GM21619 (cell line): ENCODE measurements around the gene ATRN.
"Not testable (repeated sequence)": the region's sequence is repeated elsewhere in the genome, so short reads cannot be mapped to it uniquely, and the experiment has no call there.

Experiments
- ATAC-seq: cut with Tn5 transposase; IDR thresholded peaks from one replicate; pipeline ENCODE4 v1.9.1; 2021; ENCODE audit not compliant: unreplicated experiment

ATRN gene

GRCh38 chr20:3560578-3560977, 89.8 kb downstream of the ATRN start:
- ATAC-seq = no peak

GRCh38 chr20:3563133-3563532, 92.3 kb downstream of the ATRN start:
- ATAC-seq = no peak

- no peak for ATAC-seq
Observed at GRCh38 chr20:3563548-3564177, 92.8 kb downstream of the ATRN start.

- no peak for ATAC-seq
Observed at GRCh38 chr20:3565851-3566250, 95.0 kb downstream of the ATRN start.

- ATAC-seq = no peak
Observed at GRCh38 chr20:3572151-3572550, 101.3 kb downstream of the ATRN start.

- no peak for ATAC-seq
Observed at GRCh38 chr20:3576363-3576762, 105.5 kb downstream of the ATRN start.

- ATAC-seq = no peak
Observed at GRCh38 chr20:3577366-3577765, 106.5 kb downstream of the ATRN start.

- ATAC-seq = no peak
Observed at GRCh38 chr20:3580412-3580811, 109.6 kb downstream of the ATRN start.

GRCh38 chr20:3583765-3584164, 112.9 kb downstream of the ATRN start:
- no peak for ATAC-seq

GRCh38 chr20:3586093-3586492, 115.3 kb downstream of the ATRN start:
- ATAC-seq = no peak

GRCh38 chr20:3590164-3590563, 119.3 kb downstream of the ATRN start:
- no peak for ATAC-seq

- ATAC-seq = no peak
Observed at GRCh38 chr20:3592931-3593330, 122.1 kb downstream of the ATRN start.

GRCh38 chr20:3595541-3595940, 124.7 kb downstream of the ATRN start:
- ATAC-seq = no peak

- ATAC-seq = no peak
Observed at GRCh38 chr20:3603108-3603507, 132.3 kb downstream of the ATRN start.

- ATAC-seq = not testable (repeated sequence)
Observed at GRCh38 chr20:3605386-3605886, 134.6 kb downstream of the ATRN start.

GRCh38 chr20:3606021-3606420, 135.2 kb downstream of the ATRN start:
- ATAC-seq = no peak

GRCh38 chr20:3611901-3612300, 141.1 kb downstream of the ATRN start:
- ATAC-seq = no peak

- ATAC-seq = no peak
Observed at GRCh38 chr20:3612795-3613572, 142.2 kb downstream of the ATRN start.

GRCh38 chr20:3613821-3614440, 143.1 kb downstream of the ATRN start:
- ATAC-seq = no peak

- no peak for ATAC-seq
Observed at GRCh38 chr20:3614466-3614865, 143.6 kb downstream of the ATRN start.

- not testable (repeated sequence) for ATAC-seq
Observed at GRCh38 chr20:3615171-3615840, 144.5 kb downstream of the ATRN start.
